Bronchial smooth muscle cell (primary cell): ENCODE measurements around the gene CPSF4. TPM values are rescaled to one million over a fixed set of nuclear protein-coding genes. Genes with fewer than 3 reads are reported as not detected.

Source experiments
- total RNA-seq: library from RNA; depleted of rRNA; stranded (reverse); fragments of >200 nt; gene quantifications from 2 replicates; pipeline ENCODE4 v1.2.1, GENCODE V29; 2014

CPSF4 gene
- 26.5 and 27.6 TPM in 2 replicates for total RNA-seq

GRCh38 chr7:99438573-99439480, at the start of gene CPSF4, which contains the start of gene PTCD1:
Gene CPSF4, plus strand, starts transcription at chr7:99438943. Its CDS starts 140 bp downstream, at chr7:99439083.
Gene PTCD1, minus strand, starts transcription at chr7:99438798. Its CDS starts 3,556 bp downstream, at chr7:99435242.

GRCh38 chr7:99408379-99409191, 30.2 kb upstream of the CPSF4 start, which contains the start of the genes BUD31 and PDAP1:
Gene BUD31, plus strand, starts transcription at chr7:99408969. Its CDS starts 2,124 bp downstream, at chr7:99411093.
Gene PDAP1, minus strand, starts transcription at chr7:99408597. Its CDS starts 49 bp downstream, at chr7:99408548.

GRCh38 chr7:99472561-99473314, 34.0 kb downstream of the CPSF4 start, which contains the start of gene ZNF789:
Gene ZNF789, plus strand, starts transcription at chr7:99472890. Its CDS starts 3,567 bp downstream, at chr7:99476457.

GRCh38 chr7:99499721-99500636, 61.2 kb downstream of the CPSF4 start, which contains the start of gene ZNF394:
Gene ZNF394, minus strand, starts transcription at chr7:99500281. Its CDS starts 188 bp downstream, at chr7:99500093.

GRCh38 chr7:99504603-99505323, 66.0 kb downstream of the CPSF4 start, which contains the start of gene ZKSCAN5:
Gene ZKSCAN5, plus strand, starts transcription at chr7:99504662. Its CDS starts 1,383 bp downstream, at chr7:99506045.

Other genes with a start within 250 kb of the CPSF4 start
- gene KPNA7, start 230.8 kb upstream of the CPSF4 start, total RNA-seq = not detected in 2 replicates
- gene MYH16, start 166.1 kb upstream of the CPSF4 start, total RNA-seq = not detected in 2 replicates
- gene ARPC1A, start 113.0 kb upstream of the CPSF4 start, total RNA-seq = 265 and 297 TPM in 2 replicates
- 603 and 610 TPM in 2 replicates for gene ARPC1B, start 64.2 kb upstream of the CPSF4 start, total RNA-seq
- gene PDAP1, start 30.3 kb upstream of the CPSF4 start, total RNA-seq = 29.8 and 31.1 TPM in 2 replicates
- 104 and 151 TPM in 2 replicates for gene BUD31, start 30.0 kb upstream of the CPSF4 start, total RNA-seq
- gene PTCD1, start 145 bp upstream of the CPSF4 start, total RNA-seq = 6.3 and 6.6 TPM in 2 replicates
- gene ATP5MF, start 27.2 kb downstream of the CPSF4 start, total RNA-seq = 201 and 565 TPM in 2 replicates
- 4.7 and 5.4 TPM in 2 replicates for gene ZNF789, start 33.9 kb downstream of the CPSF4 start, total RNA-seq
- 19.7 and 21.1 TPM in 2 replicates for gene ZNF394, start 61.3 kb downstream of the CPSF4 start, total RNA-seq
- 8.7 and 10.7 TPM in 2 replicates for gene ZKSCAN5, start 65.7 kb downstream of the CPSF4 start, total RNA-seq
- gene FAM200A, start 113.2 kb downstream of the CPSF4 start, total RNA-seq = 8.0 and 8.4 TPM in 2 replicates
- 38.6 and 43.2 TPM in 2 replicates for gene ZNF655, start 119.7 kb downstream of the CPSF4 start, total RNA-seq
- 1.3 and 1.5 TPM in 2 replicates for gene TMEM225B, start 159.3 kb downstream of the CPSF4 start, total RNA-seq
- gene ZSCAN25, start 178.0 kb downstream of the CPSF4 start, total RNA-seq = 9.1 and 11.0 TPM in 2 replicates
- 3.1 and 3.9 TPM in 2 replicates for gene CYP3A5, start 241.1 kb downstream of the CPSF4 start, total RNA-seq